ENCODE results near the gene PDE2A.

Gene PDE2A

GRCh38 chr11:72635309-72635915 is 38.8 kb downstream of the PDE2A start:
- DNase-seq (ENCODE audit: low spot score): no peak

GRCh38 chr11:72634472-72635095 is 39.6 kb downstream of the PDE2A start:
- no peak for DNase-seq (ENCODE audit: low spot score)

GRCh38 chr11:72634016-72634415 is 40.2 kb downstream of the PDE2A start:
- DNase-seq (ENCODE audit: low spot score): no peak

- no peak for DNase-seq (ENCODE audit: low spot score)
Observed at GRCh38 chr11:72633068-72633467, 41.2 kb downstream of the PDE2A start.

- DNase-seq (ENCODE audit: low spot score): no peak
Observed at GRCh38 chr11:72631806-72632731, 42.2 kb downstream of the PDE2A start.

- DNase-seq (ENCODE audit: low spot score): no peak
Observed at GRCh38 chr11:72630104-72630852, 43.9 kb downstream of the PDE2A start.

- DNase-seq (ENCODE audit: low spot score): no peak
Observed at GRCh38 chr11:72629266-72629665, 45.0 kb downstream of the PDE2A start.

GRCh38 chr11:72627594-72628281 is 46.5 kb downstream of the PDE2A start:
- no peak for DNase-seq (ENCODE audit: low spot score)

- no peak for DNase-seq (ENCODE audit: low spot score)
Observed at GRCh38 chr11:72626414-72626936, 47.7 kb downstream of the PDE2A start.

- no peak for DNase-seq (ENCODE audit: low spot score)
Observed at GRCh38 chr11:72625691-72626413, 48.4 kb downstream of the PDE2A start.

- no peak for DNase-seq (ENCODE audit: low spot score)
Observed at GRCh38 chr11:72624496-72625201, 49.6 kb downstream of the PDE2A start.

GRCh38 chr11:72623052-72623451 is 51.2 kb downstream of the PDE2A start:
- no peak for DNase-seq (ENCODE audit: low spot score)

- no peak for DNase-seq (ENCODE audit: low spot score)
Observed at GRCh38 chr11:72621008-72621610, 53.1 kb downstream of the PDE2A start.

- no peak for DNase-seq (ENCODE audit: low spot score)
Observed at GRCh38 chr11:72618803-72619202, 55.4 kb downstream of the PDE2A start.

- no peak for DNase-seq (ENCODE audit: low spot score)
Observed at GRCh38 chr11:72617080-72617762, 57.0 kb downstream of the PDE2A start.

- DNase-seq (ENCODE audit: low spot score): no peak
Observed at GRCh38 chr11:72616655-72617054, 57.6 kb downstream of the PDE2A start.

- DNase-seq (ENCODE audit: low spot score): no peak
Observed at GRCh38 chr11:72615329-72615728, 58.9 kb downstream of the PDE2A start.

GRCh38 chr11:72614381-72614780 is 59.8 kb downstream of the PDE2A start:
- no peak for DNase-seq (ENCODE audit: low spot score)

- DNase-seq (ENCODE audit: low spot score): no peak
Observed at GRCh38 chr11:72613977-72614376, 60.2 kb downstream of the PDE2A start.
